HG02678 (cell line): ENCODE data around the gene DISP3.

Experiments used
- ATAC-seq: cut with Tn5 transposase; IDR thresholded peaks from one replicate; pipeline ENCODE4 v1.9.1; 2021; ENCODE audit warnings: mild to moderate bottlenecking, moderate library complexity; ENCODE audit not compliant: unreplicated experiment

The DISP3 gene

GRCh38 chr1:11538886-11539285, 59.9 kb downstream of the DISP3 start:
- ATAC-seq = no peak

GRCh38 chr1:11539850-11540772, 61.2 kb downstream of the DISP3 start:
- ATAC-seq = no peak

GRCh38 chr1:11540773-11541160, 61.8 kb downstream of the DISP3 start:
- ATAC-seq = no peak

GRCh38 chr1:11541236-11541635, 62.3 kb downstream of the DISP3 start:
- ATAC-seq = no peak

GRCh38 chr1:11541956-11542355, 63.0 kb downstream of the DISP3 start:
- no peak for ATAC-seq

- no peak for ATAC-seq
Observed at GRCh38 chr1:11543392-11543791, 64.4 kb downstream of the DISP3 start.

GRCh38 chr1:11543796-11544195, 64.8 kb downstream of the DISP3 start:
- ATAC-seq = no peak

GRCh38 chr1:11546456-11546855, 67.5 kb downstream of the DISP3 start:
- no peak for ATAC-seq

GRCh38 chr1:11550664-11551283, 71.8 kb downstream of the DISP3 start:
- no peak for ATAC-seq

- no peak for ATAC-seq
Observed at GRCh38 chr1:11558276-11558675, 79.3 kb downstream of the DISP3 start.

- no peak for ATAC-seq
Observed at GRCh38 chr1:11558871-11559590, 80.1 kb downstream of the DISP3 start.

GRCh38 chr1:11559591-11559970, 80.6 kb downstream of the DISP3 start:
- ATAC-seq = no peak

- no peak for ATAC-seq
Observed at GRCh38 chr1:11560061-11560460, 81.1 kb downstream of the DISP3 start.

- no peak for ATAC-seq
Observed at GRCh38 chr1:11561740-11562139, 82.8 kb downstream of the DISP3 start.

GRCh38 chr1:11562664-11563063, 83.7 kb downstream of the DISP3 start:
- ATAC-seq = no peak

GRCh38 chr1:11563560-11564069, 84.7 kb downstream of the DISP3 start:
- ATAC-seq = no peak

- ATAC-seq = no peak
Observed at GRCh38 chr1:11564237-11564636, 85.3 kb downstream of the DISP3 start.

GRCh38 chr1:11566042-11566850, 87.3 kb downstream of the DISP3 start:
- ATAC-seq = no peak

- ATAC-seq = no peak
Observed at GRCh38 chr1:11567244-11568065, 88.5 kb downstream of the DISP3 start.

GRCh38 chr1:11568687-11569086, 89.7 kb downstream of the DISP3 start:
- no peak for ATAC-seq
